ENCODE measurements around the gene ACTN2. TPM values are rescaled to one million over a fixed set of nuclear protein-coding genes. Genes with fewer than 3 reads are reported as not detected.

The ACTN2 gene
- total and polyA plus RNA-seq, 4 donors: 5.1 to 26.4 (median 12.0) TPM

DNA sequence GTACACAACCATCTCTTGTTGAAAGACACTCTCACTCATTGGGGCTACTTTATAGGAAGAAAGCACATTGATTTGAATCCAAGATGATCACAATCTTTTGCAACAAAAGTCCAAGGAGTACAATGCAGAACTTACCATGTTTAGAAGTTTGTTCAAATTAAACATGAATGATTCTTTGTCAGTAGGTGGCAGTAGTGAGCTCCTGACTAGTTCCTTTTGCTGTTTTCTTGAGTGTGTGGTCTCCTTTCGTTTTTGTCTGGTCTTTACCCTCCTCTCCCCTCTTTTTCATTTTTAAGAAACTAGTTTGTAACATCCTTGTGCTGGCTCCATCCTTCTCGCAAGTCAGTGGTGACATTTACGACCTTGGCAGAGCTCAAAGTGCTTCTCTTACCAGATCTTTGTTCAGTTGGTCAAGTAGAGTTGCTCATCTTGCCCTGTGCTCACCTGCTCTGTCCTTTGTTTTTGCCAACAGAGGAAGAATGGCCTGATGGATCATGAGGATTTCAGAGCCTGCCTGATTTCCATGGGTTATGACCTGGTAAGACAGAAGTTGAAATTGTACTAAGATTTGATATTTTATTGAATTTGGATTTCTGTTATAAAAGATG, 73.1 kb downstream of the ACTN2 start:
- Histone ChIP-seq H3K4me3 (ENCODE audit: low read depth, low read length) (no peak overlapping the region), H3K9me3 (ENCODE audit: control insufficient read depth, insufficient read depth, low read length) (no peaks in the 10 kb centered on the region), H3K4me1 (ENCODE audit: control insufficient read depth, insufficient read depth, low read length) (no peaks in the 10 kb centered on the region), H3K27ac (ENCODE audit: low read depth, low read length) (no peak overlapping the region), H3K36me3 (ENCODE audit: control insufficient read depth, insufficient read depth, low read length) (peaks cover 20% of the 10 kb centered on the region), H3K27me3 (ENCODE audit: control insufficient read depth, insufficient read depth, low read length) (no peaks in the 10 kb centered on the region)
- peak in 5 of 6 donors; percentile 28 to 78 (median 39) for DNase-seq (ENCODE audit: low read depth in 4 of 6, low spot score in 6 of 6)
- WGBS (ENCODE audit: insufficient coverage): 72% methylated on average over 2 of the region's 3 CpGs

DNA sequence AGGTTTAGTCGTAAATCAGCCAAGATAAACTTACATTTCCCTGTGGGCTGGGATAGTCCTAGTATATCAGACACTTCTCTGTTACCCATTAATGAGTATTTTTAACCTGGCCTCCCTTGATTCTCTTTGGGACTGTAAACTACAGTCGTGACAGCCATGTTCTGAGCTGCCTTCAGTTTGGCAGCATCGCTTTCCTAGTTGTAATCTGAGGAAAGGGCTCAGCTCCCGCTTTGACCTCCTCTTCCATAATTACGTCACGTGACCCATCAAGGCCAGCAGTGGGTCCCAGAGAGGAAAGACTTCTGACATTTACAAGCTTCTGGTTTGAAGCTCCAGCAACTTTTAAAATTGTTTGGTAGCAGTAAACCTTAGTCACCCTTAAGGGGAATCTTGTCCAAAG, 74.2 kb downstream of the ACTN2 start:
- WGBS (ENCODE audit: insufficient coverage): 83% methylated on average over 3 of the region's 6 CpGs
- Histone ChIP-seq H3K9me3 (ENCODE audit: control insufficient read depth, insufficient read depth, low read length) (no peaks in the 10 kb centered on the region), H3K4me1 (ENCODE audit: control insufficient read depth, insufficient read depth, low read length) (no peaks in the 10 kb centered on the region)

DNA sequence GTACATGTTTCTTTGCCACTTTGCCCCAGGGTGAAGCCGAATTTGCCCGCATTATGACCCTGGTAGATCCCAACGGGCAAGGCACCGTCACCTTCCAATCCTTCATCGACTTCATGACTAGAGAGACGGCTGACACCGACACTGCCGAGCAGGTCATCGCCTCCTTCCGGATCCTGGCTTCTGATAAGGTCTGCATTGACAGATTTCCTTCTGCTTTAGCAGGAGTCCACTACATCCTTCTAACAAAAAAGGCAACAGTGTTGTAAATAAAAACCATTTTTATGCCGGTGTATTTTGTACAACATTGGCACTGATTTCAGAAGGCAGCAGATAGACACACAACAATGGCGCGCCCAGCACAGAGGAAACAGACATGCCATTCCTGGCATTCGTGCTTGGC, 74.7 kb downstream of the ACTN2 start:
- Histone ChIP-seq H3K36me3 (ENCODE audit: control insufficient read depth, insufficient read depth, low read length) (peaks cover 12% of the 10 kb centered on the region), H3K27me3 (ENCODE audit: control insufficient read depth, insufficient read depth, low read length) (no peaks in the 10 kb centered on the region)

More for the DNA sequence above, 74.2 kb downstream of the ACTN2 start:
- Histone ChIP-seq H3K27me3 (ENCODE audit: control insufficient read depth, insufficient read depth, low read length) (no peaks in the 10 kb centered on the region), H3K27ac (ENCODE audit: low read depth, low read length) (no peak overlapping the region), H3K36me3 (ENCODE audit: control insufficient read depth, insufficient read depth, low read length) (peaks cover 12% of the 10 kb centered on the region), H3K4me3 (ENCODE audit: low read depth, low read length) (no peak overlapping the region)
- DNase-seq (ENCODE audit: low read depth in 4 of 6, low spot score in 6 of 6): no peak

DNA sequence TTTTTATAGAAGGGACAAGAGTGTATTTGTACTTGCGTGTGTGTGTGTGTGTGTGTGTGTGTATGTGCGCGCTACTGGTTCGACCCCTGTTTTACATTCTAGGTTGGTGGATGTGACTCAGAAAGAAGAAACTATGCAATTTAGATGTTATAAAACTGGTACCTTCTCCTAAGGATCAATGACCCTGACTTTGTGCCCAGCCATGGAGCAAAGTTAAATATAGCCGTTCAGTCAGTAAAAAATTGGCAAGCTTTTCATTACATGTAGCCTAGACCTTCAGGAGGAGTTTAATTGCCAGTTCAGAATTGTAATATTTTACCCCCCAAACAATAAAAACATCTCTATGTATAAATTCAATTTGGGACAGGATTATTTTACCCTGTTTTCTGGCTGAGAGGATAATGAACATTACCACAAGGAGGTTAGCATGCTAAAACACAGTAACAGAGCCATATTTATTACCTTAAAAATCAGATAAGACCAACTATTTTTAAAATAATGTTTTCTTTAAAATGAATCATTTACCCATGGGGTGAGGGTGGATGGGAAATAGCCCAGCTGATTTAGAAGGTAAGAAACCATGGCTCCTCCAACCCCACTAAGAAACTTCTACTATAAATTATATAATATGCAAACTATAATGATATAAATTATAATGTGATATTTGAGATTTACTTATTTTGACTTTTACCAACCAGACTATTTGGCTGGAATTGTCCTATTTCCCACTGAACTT, 75.3 kb downstream of the ACTN2 start:
- no peaks in the 10 kb centered on the region for H3K9me3 ChIP-seq (ENCODE audit: control insufficient read depth, insufficient read depth, low read length)
- no peaks in the 10 kb centered on the region for H3K27me3 ChIP-seq (ENCODE audit: control insufficient read depth, insufficient read depth, low read length)
- H3K4me1 ChIP-seq (ENCODE audit: control insufficient read depth, insufficient read depth, low read length): no peaks in the 10 kb centered on the region
- no peak for DNase-seq (ENCODE audit: low read depth in 4 of 6, low spot score in 6 of 6)
- 66% methylated on average over 2 of the region's 5 CpGs for WGBS (ENCODE audit: insufficient coverage)
- H3K4me3 ChIP-seq (ENCODE audit: low read depth, low read length): no peak overlapping the region
- H3K36me3 ChIP-seq (ENCODE audit: control insufficient read depth, insufficient read depth, low read length): peaks cover 12% of the 10 kb centered on the region
- no peak overlapping the region for H3K27ac ChIP-seq (ENCODE audit: low read depth, low read length)

More for the DNA sequence above, 74.7 kb downstream of the ACTN2 start:
- H3K9me3 ChIP-seq (ENCODE audit: control insufficient read depth, insufficient read depth, low read length): no peaks in the 10 kb centered on the region
- no peaks in the 10 kb centered on the region for H3K4me1 ChIP-seq (ENCODE audit: control insufficient read depth, insufficient read depth, low read length)
- WGBS (ENCODE audit: insufficient coverage): 95% methylated on average over 14 of the region's 14 CpGs
- no peak for DNase-seq (ENCODE audit: low read depth in 4 of 6, low spot score in 6 of 6)
- no peak overlapping the region for H3K4me3 ChIP-seq (ENCODE audit: low read depth, low read length)
- no peak overlapping the region for H3K27ac ChIP-seq (ENCODE audit: low read depth, low read length)

DNA sequence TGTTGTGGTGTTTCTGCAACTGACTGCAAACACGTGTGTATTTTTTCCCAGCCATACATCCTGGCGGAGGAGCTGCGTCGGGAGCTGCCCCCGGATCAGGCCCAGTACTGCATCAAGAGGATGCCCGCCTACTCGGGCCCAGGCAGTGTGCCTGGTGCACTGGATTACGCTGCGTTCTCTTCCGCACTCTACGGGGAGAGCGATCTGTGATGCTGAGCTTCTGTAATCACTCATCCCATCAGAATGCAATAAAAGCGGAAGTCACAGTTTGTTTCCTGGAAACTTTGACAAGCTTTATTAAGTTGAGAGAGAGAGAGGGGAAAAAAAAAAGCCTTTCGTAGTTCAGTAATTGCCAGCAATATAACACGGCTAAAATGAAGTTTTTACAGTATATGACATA, 76.1 kb downstream of the ACTN2 start:
- WGBS (ENCODE audit: insufficient coverage): 81% methylated on average over 10 of the region's 15 CpGs
- Histone ChIP-seq H3K27me3 (ENCODE audit: control insufficient read depth, insufficient read depth, low read length) (no peaks in the 10 kb centered on the region), H3K4me1 (ENCODE audit: control insufficient read depth, insufficient read depth, low read length) (no peaks in the 10 kb centered on the region), H3K36me3 (ENCODE audit: control insufficient read depth, insufficient read depth, low read length) (peaks cover 12% of the 10 kb centered on the region), H3K27ac (ENCODE audit: low read depth, low read length) (no peak overlapping the region), H3K4me3 (ENCODE audit: low read depth, low read length) (no peak overlapping the region), H3K9me3 (ENCODE audit: control insufficient read depth, insufficient read depth, low read length) (no peaks in the 10 kb centered on the region)
- no peak for DNase-seq (ENCODE audit: low read depth in 4 of 6, low spot score in 6 of 6)

DNA sequence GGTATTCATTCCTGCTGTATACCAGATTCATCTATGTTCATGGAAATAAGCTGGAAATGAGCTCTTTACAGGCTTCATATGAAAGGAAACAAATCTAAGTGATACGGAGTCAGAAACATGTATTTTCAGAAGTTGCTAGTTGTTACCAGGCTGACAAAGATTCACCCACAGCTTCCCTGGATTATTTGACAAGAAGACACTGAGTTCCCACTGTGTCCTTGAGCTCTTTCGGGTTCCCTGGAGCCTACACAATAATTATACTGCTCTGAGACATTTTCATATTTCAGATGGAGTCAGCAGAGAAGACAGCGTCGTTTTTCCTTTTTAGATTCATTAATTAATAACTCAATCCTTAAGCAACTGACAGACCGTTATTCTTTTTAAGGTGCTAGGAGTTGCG, 79.5 kb downstream of the ACTN2 start:
- WGBS (ENCODE audit: insufficient coverage): 83% methylated on average over 3 of the region's 6 CpGs
- no peak overlapping the region for H3K27ac ChIP-seq (ENCODE audit: low read depth, low read length)

DNA sequence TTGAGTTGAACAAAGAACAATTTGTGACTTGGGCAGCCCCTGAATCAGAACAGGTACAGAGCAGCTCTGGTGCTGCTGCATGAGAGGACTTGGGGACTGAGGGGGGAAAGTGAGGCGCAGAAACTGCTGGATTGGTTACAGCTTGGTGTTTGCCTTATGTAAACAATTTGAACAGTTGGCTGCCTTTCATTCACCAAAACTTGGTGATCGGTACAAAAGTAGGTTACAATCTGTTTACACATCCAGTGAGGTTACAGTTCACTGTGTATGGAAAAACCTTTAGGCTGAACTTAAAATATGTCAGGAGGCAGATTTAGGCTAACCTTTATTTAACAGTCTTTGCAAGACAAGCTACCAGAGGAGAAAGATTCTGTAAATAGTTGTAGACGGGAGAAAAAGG, 80.2 kb downstream of the ACTN2 start:
- Histone ChIP-seq H3K9me3 (ENCODE audit: control insufficient read depth, insufficient read depth, low read length) (no peaks in the 10 kb centered on the region), H3K4me1 (ENCODE audit: control insufficient read depth, insufficient read depth, low read length) (no peaks in the 10 kb centered on the region), H3K27ac (ENCODE audit: low read depth, low read length) (no peak overlapping the region), H3K36me3 (ENCODE audit: control insufficient read depth, insufficient read depth, low read length) (peaks cover 3% of the 10 kb centered on the region), H3K27me3 (ENCODE audit: control insufficient read depth, insufficient read depth, low read length) (no peaks in the 10 kb centered on the region), H3K4me3 (ENCODE audit: low read depth, low read length) (no peak overlapping the region)
- DNase-seq (ENCODE audit: low read depth in 4 of 6, low spot score in 6 of 6): no peak
- 56% methylated on average over 2 of the region's 3 CpGs for WGBS (ENCODE audit: insufficient coverage)

More for the DNA sequence above, 79.5 kb downstream of the ACTN2 start:
- Histone ChIP-seq H3K27me3 (ENCODE audit: control insufficient read depth, insufficient read depth, low read length) (no peaks in the 10 kb centered on the region), H3K4me1 (ENCODE audit: control insufficient read depth, insufficient read depth, low read length) (no peaks in the 10 kb centered on the region), H3K4me3 (ENCODE audit: low read depth, low read length) (no peak overlapping the region), H3K36me3 (ENCODE audit: control insufficient read depth, insufficient read depth, low read length) (peaks cover 6% of the 10 kb centered on the region), H3K9me3 (ENCODE audit: control insufficient read depth, insufficient read depth, low read length) (no peaks in the 10 kb centered on the region)
- no peak for DNase-seq (ENCODE audit: low read depth in 4 of 6, low spot score in 6 of 6)

DNA sequence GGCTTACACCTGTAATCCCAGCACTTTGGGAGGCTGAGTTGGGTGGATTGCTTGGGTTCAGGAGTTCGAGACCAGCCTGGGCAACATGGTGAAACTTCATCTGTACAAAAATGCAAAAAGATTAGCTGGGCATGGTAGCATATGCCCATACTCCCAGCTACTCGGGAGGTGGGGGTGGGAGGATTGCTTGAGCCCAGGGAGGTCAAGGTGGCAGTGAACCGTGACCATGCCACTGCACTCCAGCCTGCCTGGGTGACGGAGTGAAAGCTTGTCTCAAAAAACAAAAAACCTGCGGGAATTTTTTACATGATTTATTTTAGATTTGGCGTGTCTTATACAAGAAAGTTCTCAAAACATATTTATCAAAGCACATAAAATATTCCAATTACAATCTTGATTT, 81.0 kb downstream of the ACTN2 start:
- DNase-seq (ENCODE audit: low read depth in 4 of 6, low spot score in 6 of 6): no peak
- Histone ChIP-seq H3K4me3 (ENCODE audit: low read depth, low read length) (no peak overlapping the region), H3K27ac (ENCODE audit: low read depth, low read length) (no peak overlapping the region), H3K9me3 (ENCODE audit: control insufficient read depth, insufficient read depth, low read length) (no peaks in the 10 kb centered on the region), H3K4me1 (ENCODE audit: control insufficient read depth, insufficient read depth, low read length) (no peaks in the 10 kb centered on the region), H3K27me3 (ENCODE audit: control insufficient read depth, insufficient read depth, low read length) (no peaks in the 10 kb centered on the region), H3K36me3 (ENCODE audit: control insufficient read depth, insufficient read depth, low read length) (peaks cover 2% of the 10 kb centered on the region)
- WGBS (ENCODE audit: insufficient coverage): 69% methylated on average over 4 of the region's 6 CpGs

DNA sequence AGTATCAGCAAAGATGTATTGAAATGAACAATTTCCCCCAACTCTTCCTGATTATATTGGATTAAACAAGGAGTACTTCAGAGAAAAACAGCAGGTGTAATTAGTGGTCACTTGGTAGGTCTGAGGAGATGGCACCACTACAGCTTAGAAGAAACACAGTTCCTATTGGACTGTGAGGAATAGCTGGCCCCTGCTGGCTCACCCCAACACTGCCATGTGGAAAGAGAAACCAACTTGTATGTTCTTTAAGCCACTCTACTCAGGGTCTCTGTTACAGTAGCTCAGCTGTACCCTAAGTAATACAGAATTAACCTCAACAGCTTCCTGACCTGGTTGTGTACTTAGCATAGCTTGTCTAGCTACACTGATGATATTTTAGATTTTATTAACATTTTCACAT, 82.3 kb downstream of the ACTN2 start:
- no peak for DNase-seq (ENCODE audit: low read depth in 4 of 6, low spot score in 6 of 6)
- H3K9me3 ChIP-seq (ENCODE audit: control insufficient read depth, insufficient read depth, low read length): no peaks in the 10 kb centered on the region

DNA sequence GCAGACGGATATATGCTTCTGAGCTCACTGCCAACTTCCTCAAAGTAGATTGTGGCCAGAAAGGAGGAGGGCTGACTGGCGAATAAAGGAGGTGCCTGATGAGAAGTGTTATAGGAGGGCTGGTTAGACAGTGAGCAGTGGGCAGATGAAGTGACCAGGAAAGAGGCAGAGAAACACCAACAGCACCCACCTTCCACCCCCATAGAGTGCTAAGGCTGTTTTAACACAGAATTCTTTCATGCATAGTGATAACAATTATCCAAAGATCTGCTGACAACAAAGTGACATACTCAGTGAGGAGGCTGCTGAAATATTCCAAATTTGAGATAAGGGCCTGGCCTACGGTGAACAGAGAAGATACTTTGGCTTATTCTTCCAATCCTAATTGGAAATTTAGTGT, 87.6 kb downstream of the ACTN2 start:
- Histone ChIP-seq H3K27me3 (ENCODE audit: control insufficient read depth, insufficient read depth, low read length) (no peaks in the 10 kb centered on the region), H3K4me1 (ENCODE audit: control insufficient read depth, insufficient read depth, low read length) (no peaks in the 10 kb centered on the region), H3K36me3 (ENCODE audit: control insufficient read depth, insufficient read depth, low read length) (no peaks in the 10 kb centered on the region), H3K4me3 (ENCODE audit: low read depth, low read length) (no peak overlapping the region), H3K9me3 (ENCODE audit: control insufficient read depth, insufficient read depth, low read length) (no peaks in the 10 kb centered on the region), H3K27ac (ENCODE audit: low read depth, low read length) (no peak overlapping the region)
- no peak for DNase-seq (ENCODE audit: low read depth in 4 of 6, low spot score in 6 of 6)
- 100% methylated on average over 1 of the region's 3 CpGs for whole genome bisulfite sequencing (ENCODE audit: insufficient coverage)

More for the DNA sequence above, 82.3 kb downstream of the ACTN2 start:
- no peaks in the 10 kb centered on the region for H3K36me3 ChIP-seq (ENCODE audit: control insufficient read depth, insufficient read depth, low read length)
- H3K27ac ChIP-seq (ENCODE audit: low read depth, low read length): no peak overlapping the region
- H3K4me1 ChIP-seq (ENCODE audit: control insufficient read depth, insufficient read depth, low read length): no peaks in the 10 kb centered on the region
- no peaks in the 10 kb centered on the region for H3K27me3 ChIP-seq (ENCODE audit: control insufficient read depth, insufficient read depth, low read length)
- H3K4me3 ChIP-seq (ENCODE audit: low read depth, low read length): no peak overlapping the region

Data from spinal cord (tissue), 10 donors.